HepG2 (cell line): ENCODE measurements around the gene PANK2. TPM values are rescaled to one million over a fixed set of nuclear protein-coding genes. Genes with fewer than 3 reads are reported as not detected.

Experiments
- ATAC-seq: fragments of 200-7000 bp; cut with Tn5 transposase; 3 replicates; pipeline ENCODE4 v1.9.1; 2020; ENCODE audit warnings: mild to moderate bottlenecking, moderate library complexity
- BruUV-seq: library from RNA; stranded (reverse); fragments of 400-500 nt; replicated peaks from 2 replicates; lab custom pipeline; 2021; lab: Mats Ljungman, UMichigan
- CTCF ChIA-PET: fragments of 300-600 bp; formaldehyde crosslinking; extraction: SDS; loops from one replicate; lab custom pipeline; 2021; ENCODE audit warnings: low total read pairs, inconsistent platforms, low intra/inter-chr PET ratio; lab: Yijun Ruan, JAX
- POLR2A ChIA-PET: fragments of 350-600 bp; sonication (Branson Sonifier 250); formaldehyde crosslinking; loops from one replicate; lab custom pipeline; 2020; ENCODE audit warnings: antibody characterized with exemption, inconsistent platforms; lab: Yijun Ruan, JAX
- DNase-seq: peaks from one replicate; pipeline ENCODE4 v3.0.0-alpha.2; 2015; ENCODE audit warnings: low spot score
- FAIRE-seq: peaks from 3 replicates; lab custom pipeline; 2011; peaks lifted over from hg19 to GRCh38; lab: Jason Lieb, UNC
- H2AFZ ChIP-seq: one replicate; pipeline ENCODE4 v1.6.1; 2011; ENCODE audit warnings: low read length, inconsistent platforms
- H3K27ac ChIP-seq: fragments of 300-600 bp; 3 replicates; pipeline ENCODE4 v1.8.0; 2011; ENCODE audit warnings: mixed run types, mild to moderate bottlenecking, mixed read lengths, low read length, inconsistent platforms; ENCODE audit not compliant: insufficient read depth; ENCODE audit errors: extremely low read length
- H3K27me3 ChIP-seq, 2 experiments: fragments of 200-600 bp in 1 of 2; 2 replicates in 1 of 2; 3 replicates in 1 of 2; pipeline versions ENCODE4 v1.6.0 to v1.8.0; 2011; ENCODE audit warnings: low read length in 2 of 2, mild to moderate bottlenecking in 2 of 2, moderate library complexity in 2 of 2, inconsistent platforms in 1 of 2; ENCODE audit not compliant: insufficient read depth in 2 of 2, control insufficient read depth in 1 of 2
- H3K36me3 ChIP-seq, 2 experiments: fragments of 200-600 bp in 1 of 2; replicated peaks in 1 of 2; 2 replicates in 1 of 2; 3 replicates in 1 of 2; pipeline versions ENCODE4 v1.5.1 to v1.8.0; 2011; ENCODE audit warnings: low read length in 2 of 2, inconsistent platforms in 1 of 2; ENCODE audit not compliant: insufficient read depth in 2 of 2, control insufficient read depth in 1 of 2
- H3K4me1 ChIP-seq: 2 replicates; pipeline ENCODE4 v1.5.1; 2012; ENCODE audit warnings: low read length, inconsistent platforms; ENCODE audit not compliant: insufficient read depth
- H3K4me2 ChIP-seq: 2 replicates; pipeline ENCODE4 v1.6.0; 2011; ENCODE audit warnings: low read depth, low read length, inconsistent platforms
- H3K4me3 ChIP-seq, 3 experiments: fragments of 200-600 bp in 1 of 3; sonication (generic), shearing (Covaris generic) in 1 of 3; replicated peaks in 1 of 3; 2 replicates each; pipeline ENCODE4 v1.5.1; 2011 to 2016; ENCODE audit warnings: low read length in 3 of 3, inconsistent platforms in 2 of 3, low read depth in 2 of 3, mild to moderate bottlenecking in 2 of 3, control low read depth in 1 of 3, mixed read lengths in 1 of 3; ENCODE audit not compliant: insufficient read depth in 1 of 3
- H3K79me2 ChIP-seq: one replicate; pipeline ENCODE4 v1.6.1; 2011; ENCODE audit warnings: low read length, inconsistent platforms; ENCODE audit not compliant: insufficient read depth
- H3K9ac ChIP-seq: 2 replicates; pipeline ENCODE4 v1.6.0; 2011; ENCODE audit warnings: mild to moderate bottlenecking, low read depth, low read length, inconsistent platforms; ENCODE audit not compliant: insufficient read depth
- H3K9me3 ChIP-seq: 2 replicates; pipeline ENCODE4 v1.5.1; 2012; ENCODE audit warnings: mild to moderate bottlenecking, low read length
- H4K20me1 ChIP-seq: 2 replicates; pipeline ENCODE4 v1.6.0; 2011; ENCODE audit warnings: inconsistent platforms, mild to moderate bottlenecking, low read length, moderate library complexity; ENCODE audit not compliant: insufficient read depth
- CEBPB ChIP-seq: IDR thresholded peaks from 2 replicates; pipeline ENCODE4 v1.6.1; 2011; ENCODE audit warnings: low read depth, low read length, improper control_type of control experiment, borderline replicate concordance
- HMGA1 ChIP-seq: sonication (generic); formaldehyde crosslinking; conservative IDR thresholded peaks from 2 replicates; pipeline ENCODE4 v1.4.0; 2020; ENCODE audit warnings: missing genetic modification reagents
- IRF9 ChIP-seq: sonication (generic); formaldehyde crosslinking; IDR thresholded peaks from 2 replicates; pipeline ENCODE4 v1.8.0; 2022; ENCODE audit warnings: missing genetic modification reagents, mild to moderate bottlenecking, borderline replicate concordance
- NR2F1 ChIP-seq, 2 experiments: fragments of 450-650 bp in 1 of 2; formaldehyde crosslinking in 1 of 2; IDR thresholded peaks; 2 replicates each; pipeline versions ENCODE4 v1.5.0 to v1.6.1; 2016 to 2020; ENCODE audit warnings: mild to moderate bottlenecking in 1 of 2, missing compliant biosample characterization in 1 of 2, missing genetic modification reagents in 1 of 2, moderate library complexity in 1 of 2
- POLR2A ChIP-seq, 2 experiments: IDR thresholded peaks; 2 replicates each; pipeline ENCODE4 v1.6.1; 2011; ENCODE audit warnings: low read depth in 2 of 2, low read length in 2 of 2, mild to moderate bottlenecking in 1 of 2, moderate library complexity in 1 of 2; ENCODE audit not compliant: insufficient read depth in 1 of 2
- SOX13 ChIP-seq, 3 experiments: fragments of 450-650 bp in 1 of 3; sonication (generic) in 1 of 3; formaldehyde crosslinking in 1 of 3; IDR thresholded peaks in 2 of 3; conservative IDR thresholded peaks in 1 of 3; 2 replicates each; pipeline versions ENCODE4 v1.5.0 to v1.6.1; 2016 to 2020; ENCODE audit warnings: antibody characterized with exemption in 1 of 3, mild to moderate bottlenecking in 1 of 3, missing compliant biosample characterization in 1 of 3, missing genetic modification reagents in 1 of 3, moderate library complexity in 1 of 3
- TBX2 ChIP-seq: sonication (generic); formaldehyde crosslinking; IDR thresholded peaks from 2 replicates; pipeline ENCODE4 v1.5.0; 2020; ENCODE audit warnings: missing genetic modification reagents, mild to moderate bottlenecking, borderline replicate concordance
- ZBTB21 ChIP-seq: sonication (generic); formaldehyde crosslinking; IDR thresholded peaks from 2 replicates; pipeline ENCODE4 v1.4.0; 2020; ENCODE audit warnings: missing genetic modification reagents
- ZNF235 ChIP-seq: sonication (generic); formaldehyde crosslinking; IDR thresholded peaks from 2 replicates; pipeline ENCODE4 v1.8.1; 2023; ENCODE audit warnings: mild to moderate bottlenecking, missing genetic modification reagents, borderline replicate concordance
- ZNF564 ChIP-seq: sonication (generic); formaldehyde crosslinking; IDR thresholded peaks from 2 replicates; pipeline ENCODE4 v1.8.1; 2023; ENCODE audit warnings: mild to moderate bottlenecking, missing genetic modification reagents
- ZNF660 ChIP-seq: sonication (generic); formaldehyde crosslinking; IDR thresholded peaks from 2 replicates; pipeline ENCODE4 v1.5.1; 2020; ENCODE audit warnings: mild to moderate bottlenecking, low read depth, missing genetic modification reagents, borderline replicate concordance
- WGBS: methylation state at CpG from one replicate; pipeline ENCODE4 v1.1.6; 2017; ENCODE audit warnings: low lambda C conversion rate; 5-methylcytosine and 5-hydroxymethylcytosine counted together
- in situ Hi-C: cut with HindIII; loops from 2 replicates; pipeline ENCODE4 v1.10.0; 2017; ENCODE audit warnings: low pct_unique_long_range_greater_than_20kb; ENCODE audit not compliant: extremely low pct_ligation_motif_present
- intact Hi-C: fragments of 100-400 bp; cut with micrococcal nuclease; formaldehyde crosslinking; loops from one replicate; pipeline ENCODE4 v1.10.0; 2022; ENCODE audit not compliant: unreplicated experiment
- polyA plus RNA-seq, 8 experiments: library from polyadenylated mRNA; depleted of rRNA in 3 of 8; stranded (reverse) in 7 of 8; unstranded in 1 of 8; fragments of >200 nt; fragmentation: Illumina TruSeq in 4 of 8; extraction: Trizol in 4 of 8; gene quantifications; 2 replicates each; pipeline versions ENCODE4 v1.2.1 to v1.2.3, GENCODE V29; 2011 to 2016; ENCODE audit warnings: low read depth in 4 of 8, missing spikeins in 1 of 8, mixed read lengths in 1 of 8; ENCODE audit not compliant: insufficient read depth in 1 of 8
- total RNA-seq, 5 experiments: library from RNA; depleted of rRNA; stranded (reverse); fragments of >200 nt; fragmentation: Illumina TruSeq; extraction: Trizol; gene quantifications; 2 replicates each; pipeline ENCODE4 v1.2.3, GENCODE V29; 2016; ENCODE audit warnings: low read depth in 1 of 5
- TF ChIP-seq, protein P1 (sequence below): sonication (generic); formaldehyde crosslinking; IDR thresholded peaks from 2 replicates; pipeline ENCODE4 v1.9.0; 2022; ENCODE audit warnings: missing genetic modification reagents, mild to moderate bottlenecking, borderline replicate concordance

Gene PANK2
- total and polyA plus RNA-seq, 2 of the 13 experiments (the other 11 are each of a cell fraction or from before 2014, with no cell fraction given): 39.2 to 123 TPM

- no peaks in the 10 kb centered on the region for H3K9me3 ChIP-seq
- H3K79me2 ChIP-seq: peaks cover 99% of the 10 kb centered on the region
- H3K4me1 ChIP-seq: peaks cover 95% of the 10 kb centered on the region
- DNase-seq: no peak
- no peaks in the 10 kb centered on the region for H3K27me3 ChIP-seq
- no peak overlapping the region for H3K4me3 ChIP-seq
- no peak for ATAC-seq
- H4K20me1 ChIP-seq: peaks cover 96% of the 10 kb centered on the region
- 93% methylated on average over 4 of the region's 4 CpGs for WGBS
- no peak overlapping the region for H3K9ac ChIP-seq
- peaks cover 6 to 39% of the 10 kb centered on the region in 2 experiments for H3K36me3 ChIP-seq
- POLR2A ChIA-PET: no interaction called here
- BruUV-seq: no TSS peak
- CTCF ChIA-PET: no interaction called here
- intact Hi-C loops (no loop called here), in situ Hi-C loops (no loop called here)
- TF ChIP-seq CEBPB (peak; percentile 27; the same call in 1 of the 2 replicates), ZBTB21 (CRISPR knock-in tag) (no peak), SOX13 (IDR thresholded peaks at IDR 0.05) (no peak), SOX13 (CRISPR knock-in tag; conservative IDR thresholded peaks at IDR 0.05 in 1 of 2, IDR thresholded peaks at IDR 0.05 in 1 of 2) (no peak), ZNF235 (CRISPR knock-in tag) (no peak), ZNF564 (CRISPR knock-in tag) (no peak), ZNF660 (CRISPR knock-in tag) (no peak), NR2F1 (CRISPR knock-in tag; IDR thresholded peaks at IDR 0.05) (no peak), HMGA1 (no peak), POLR2A (IDR thresholded peaks at IDR 0.05; ENCODE audit: insufficient read depth in 1 of 2, low read depth in 2 of 2, low read length in 2 of 2) (0 out of 4 replicates have a peak, but pooled peaks of 1 of the 2 experiments have one; percentile 2), TBX2 (no peak), IRF9 (CRISPR knock-in tag) (no peak)
- TF ChIP-seq, protein P1, sequence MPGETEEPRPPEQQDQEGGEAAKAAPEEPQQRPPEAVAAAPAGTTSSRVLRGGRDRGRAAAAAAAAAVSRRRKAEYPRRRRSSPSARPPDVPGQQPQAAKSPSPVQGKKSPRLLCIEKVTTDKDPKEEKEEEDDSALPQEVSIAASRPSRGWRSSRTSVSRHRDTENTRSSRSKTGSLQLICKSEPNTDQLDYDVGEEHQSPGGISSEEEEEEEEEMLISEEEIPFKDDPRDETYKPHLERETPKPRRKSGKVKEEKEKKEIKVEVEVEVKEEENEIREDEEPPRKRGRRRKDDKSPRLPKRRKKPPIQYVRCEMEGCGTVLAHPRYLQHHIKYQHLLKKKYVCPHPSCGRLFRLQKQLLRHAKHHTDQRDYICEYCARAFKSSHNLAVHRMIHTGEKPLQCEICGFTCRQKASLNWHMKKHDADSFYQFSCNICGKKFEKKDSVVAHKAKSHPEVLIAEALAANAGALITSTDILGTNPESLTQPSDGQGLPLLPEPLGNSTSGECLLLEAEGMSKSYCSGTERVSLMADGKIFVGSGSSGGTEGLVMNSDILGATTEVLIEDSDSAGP (CRISPR knock-in tag): no peak
- no peak for FAIRE-seq
- no peak overlapping the region for H3K4me2 ChIP-seq
- H3K27ac ChIP-seq: peak overlapping the region; percentile 2
- H2AFZ ChIP-seq: no peak overlapping the region
These were observed 7.1 kb downstream of the PANK2 start for GRCh38 chr20:3896302-3896701.
